Parathyroid adenoma (tissue), 2 donors: ENCODE results near the gene DUOX2.
"Not testable (repeated sequence)": the region's sequence is repeated elsewhere in the genome, so short reads cannot be mapped to it uniquely, and the experiment has no call there.

ENCODE experiments used
- H2AFZ ChIP-seq: fragments of 300-600 bp; sonication (generic); one replicate; pipeline ENCODE4 v1.7.0; 2017; ENCODE audit warnings: antibody characterized with exemption, mild to moderate bottlenecking
- H3K27ac ChIP-seq: fragments of 300-600 bp; sonication (generic); one replicate; pipeline ENCODE4 v1.7.0; 2017
- H3K27me3 ChIP-seq: fragments of 300-600 bp; sonication (generic); one replicate; pipeline ENCODE4 v1.7.0; 2017; ENCODE audit warnings: low read length; ENCODE audit not compliant: control insufficient read depth, insufficient read depth
- H3K36me3 ChIP-seq: fragments of 300-600 bp; sonication (generic); one replicate; pipeline ENCODE4 v1.7.0; 2017; ENCODE audit warnings: low read length; ENCODE audit not compliant: control insufficient read depth, insufficient read depth
- H3K4me1 ChIP-seq: fragments of 300-600 bp; sonication (generic); one replicate; pipeline ENCODE4 v1.7.0; 2017; ENCODE audit warnings: control low read depth
- H3K4me2 ChIP-seq: fragments of 300-600 bp; sonication (generic); one replicate; pipeline ENCODE4 v1.7.0; 2017; ENCODE audit warnings: low read length
- H3K4me3 ChIP-seq: fragments of 300-600 bp; sonication (generic); one replicate; pipeline ENCODE4 v1.7.0; 2017; ENCODE audit warnings: low read depth, low read length
- H3K79me2 ChIP-seq: fragments of 300-600 bp; sonication (generic); one replicate; pipeline ENCODE4 v1.7.0; 2017; ENCODE audit warnings: control low read depth
- H3K9ac ChIP-seq: fragments of 300-600 bp; sonication (generic); one replicate; pipeline ENCODE4 v1.7.0; 2017; ENCODE audit warnings: mild to moderate bottlenecking
- H3K9me3 ChIP-seq: fragments of 300-600 bp; sonication (generic); one replicate; pipeline ENCODE4 v1.7.0; 2017; ENCODE audit warnings: low read length; ENCODE audit not compliant: control insufficient read depth
- TF ChIP-seq, protein P1 (sequence below): fragments of 300-600 bp; sonication (generic); IDR thresholded peaks from one replicate; pipeline ENCODE4 v1.7.0; 2017; ENCODE audit warnings: antibody characterized with exemption, mild to moderate bottlenecking
- donor health status: primary hyperparathyroidism.

Gene DUOX2

GRCh38 chr15:45064386-45064785 is 49.6 kb downstream of the DUOX2 start:
- Histone ChIP-seq H3K27ac (no peak overlapping the region), H2AFZ (no peak overlapping the region), H3K36me3 (no peaks in the 10 kb centered on the region), H3K4me1 (no peaks in the 10 kb centered on the region), H3K9me3 (no peaks in the 10 kb centered on the region), H3K9ac (no peak overlapping the region), H3K79me2 (no peaks in the 10 kb centered on the region), H3K27me3 (no peaks in the 10 kb centered on the region), H3K4me3 (no peak overlapping the region), H3K4me2 (no peak overlapping the region)
- TF ChIP-seq, protein P1, sequence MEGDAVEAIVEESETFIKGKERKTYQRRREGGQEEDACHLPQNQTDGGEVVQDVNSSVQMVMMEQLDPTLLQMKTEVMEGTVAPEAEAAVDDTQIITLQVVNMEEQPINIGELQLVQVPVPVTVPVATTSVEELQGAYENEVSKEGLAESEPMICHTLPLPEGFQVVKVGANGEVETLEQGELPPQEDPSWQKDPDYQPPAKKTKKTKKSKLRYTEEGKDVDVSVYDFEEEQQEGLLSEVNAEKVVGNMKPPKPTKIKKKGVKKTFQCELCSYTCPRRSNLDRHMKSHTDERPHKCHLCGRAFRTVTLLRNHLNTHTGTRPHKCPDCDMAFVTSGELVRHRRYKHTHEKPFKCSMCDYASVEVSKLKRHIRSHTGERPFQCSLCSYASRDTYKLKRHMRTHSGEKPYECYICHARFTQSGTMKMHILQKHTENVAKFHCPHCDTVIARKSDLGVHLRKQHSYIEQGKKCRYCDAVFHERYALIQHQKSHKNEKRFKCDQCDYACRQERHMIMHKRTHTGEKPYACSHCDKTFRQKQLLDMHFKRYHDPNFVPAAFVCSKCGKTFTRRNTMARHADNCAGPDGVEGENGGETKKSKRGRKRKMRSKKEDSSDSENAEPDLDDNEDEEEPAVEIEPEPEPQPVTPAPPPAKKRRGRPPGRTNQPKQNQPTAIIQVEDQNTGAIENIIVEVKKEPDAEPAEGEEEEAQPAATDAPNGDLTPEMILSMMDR = no peak

- not testable (repeated sequence) for H3K79me2 ChIP-seq, H3K9me3 ChIP-seq, H3K27me3 ChIP-seq, H3K9ac ChIP-seq, H3K4me1 ChIP-seq, H3K4me3 ChIP-seq, H3K27ac ChIP-seq, H3K36me3 ChIP-seq, H2AFZ ChIP-seq, H3K4me2 ChIP-seq
Measured at GRCh38 chr15:45062301-45062700, 51.7 kb downstream of the DUOX2 start.

- not testable (repeated sequence) for H3K27me3 ChIP-seq, H3K4me3 ChIP-seq, H2AFZ ChIP-seq, H3K79me2 ChIP-seq, H3K4me1 ChIP-seq, H3K9me3 ChIP-seq, H3K9ac ChIP-seq, H3K27ac ChIP-seq, H3K4me2 ChIP-seq, H3K36me3 ChIP-seq
Measured at GRCh38 chr15:45058690-45059675, 55.0 kb downstream of the DUOX2 start.

DNA sequence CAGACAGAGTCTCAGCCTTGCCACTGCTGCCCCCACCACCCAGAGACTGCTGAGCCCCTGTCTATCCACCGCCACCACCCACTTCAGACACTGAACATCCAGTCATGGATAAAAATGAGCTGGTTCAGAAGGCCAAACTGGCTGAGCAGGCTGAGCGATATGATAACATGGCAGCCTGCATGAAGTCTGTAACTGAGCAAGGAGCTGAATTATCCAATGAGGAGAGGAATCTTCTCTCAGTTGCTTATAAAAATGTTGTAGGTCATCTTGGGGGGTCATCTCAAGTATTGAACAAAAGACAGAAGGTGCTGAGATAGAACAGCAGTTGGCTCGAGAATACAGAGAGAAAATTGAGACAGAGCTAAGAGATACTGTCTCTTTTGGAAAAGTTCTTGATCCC is 61.3 kb downstream of the DUOX2 start:
- not testable (repeated sequence) for H3K27me3 ChIP-seq, H3K9ac ChIP-seq, H3K36me3 ChIP-seq, H3K4me3 ChIP-seq, H3K9me3 ChIP-seq, H3K4me1 ChIP-seq, H2AFZ ChIP-seq, H3K27ac ChIP-seq, H3K79me2 ChIP-seq, H3K4me2 ChIP-seq

GRCh38 chr15:45050587-45050986 is 63.4 kb downstream of the DUOX2 start:
- H3K9me3 ChIP-seq = no peaks in the 10 kb centered on the region
- H3K27ac ChIP-seq = no peak overlapping the region
- TF ChIP-seq, protein P1 = no peak
- H3K4me2 ChIP-seq = no peak overlapping the region
- H3K4me3 ChIP-seq = no peak overlapping the region
- H3K27me3 ChIP-seq = no peaks in the 10 kb centered on the region
- no peaks in the 10 kb centered on the region for H3K79me2 ChIP-seq
- no peaks in the 10 kb centered on the region for H3K4me1 ChIP-seq
- no peak overlapping the region for H2AFZ ChIP-seq
- no peaks in the 10 kb centered on the region for H3K36me3 ChIP-seq
- H3K9ac ChIP-seq = no peak overlapping the region

GRCh38 chr15:45048794-45049631 is 65.0 kb downstream of the DUOX2 start:
- no peaks in the 10 kb centered on the region for H3K4me1 ChIP-seq
- no peaks in the 10 kb centered on the region for H3K9me3 ChIP-seq
- no peak overlapping the region for H3K9ac ChIP-seq
- no peak overlapping the region for H3K27ac ChIP-seq
- no peaks in the 10 kb centered on the region for H3K27me3 ChIP-seq
- TF ChIP-seq, protein P1 = no peak
- no peak overlapping the region for H3K4me2 ChIP-seq
- no peak overlapping the region for H2AFZ ChIP-seq
- no peaks in the 10 kb centered on the region for H3K36me3 ChIP-seq
- H3K79me2 ChIP-seq = no peaks in the 10 kb centered on the region
- H3K4me3 ChIP-seq = no peak overlapping the region

DNA sequence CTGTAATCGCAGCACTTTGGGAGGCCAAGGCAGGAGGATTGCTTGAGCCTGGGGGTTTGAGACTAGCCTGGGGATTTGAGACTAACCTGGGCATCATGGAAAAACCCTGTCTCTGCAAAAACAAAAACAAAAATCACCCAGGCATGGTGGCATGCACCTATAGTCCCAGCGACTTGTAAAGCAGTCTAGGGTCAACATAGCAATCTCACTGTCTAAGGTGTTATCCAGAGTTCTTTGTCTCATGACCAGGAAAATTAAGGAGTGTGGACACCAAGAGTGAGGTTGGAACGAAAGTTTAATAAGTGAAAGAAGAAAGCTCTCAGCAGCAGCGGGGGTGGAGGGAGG is 65.6 kb downstream of the DUOX2 start:
- H3K4me1 ChIP-seq, H3K27ac ChIP-seq, H3K9ac ChIP-seq, H3K4me3 ChIP-seq, H3K4me2 ChIP-seq, H3K36me3 ChIP-seq, H3K79me2 ChIP-seq, H3K27me3 ChIP-seq, H2AFZ ChIP-seq, H3K9me3 ChIP-seq: not testable (repeated sequence)

DNA sequence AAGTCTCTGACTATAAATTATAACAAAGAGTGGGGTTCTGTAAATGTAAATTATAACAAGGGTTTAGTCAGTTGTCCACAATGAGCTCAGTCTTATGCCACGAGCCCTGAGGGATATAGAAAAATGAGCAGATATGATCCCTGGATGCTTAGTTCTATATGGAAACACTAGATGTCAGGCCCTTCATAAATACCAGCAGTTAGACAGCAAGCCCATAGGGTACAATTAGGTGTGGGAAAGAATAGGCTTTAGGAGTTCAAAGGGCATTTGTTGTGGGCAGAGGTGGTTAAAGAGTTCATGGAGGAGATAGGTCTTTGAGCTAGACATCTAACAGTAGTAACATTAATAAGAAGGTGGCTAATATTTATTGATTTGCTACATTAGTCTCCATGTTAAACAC is 69.7 kb downstream of the DUOX2 start:
- H3K4me3 ChIP-seq, H2AFZ ChIP-seq, H3K27ac ChIP-seq, H3K36me3 ChIP-seq, H3K4me1 ChIP-seq, H3K4me2 ChIP-seq, H3K9me3 ChIP-seq, H3K27me3 ChIP-seq, H3K79me2 ChIP-seq, H3K9ac ChIP-seq: not testable (repeated sequence)
